ENCODE data around the gene SCYGR1. TPM values are rescaled to one million over a fixed set of nuclear protein-coding genes. Genes with fewer than 3 reads are reported as not detected.
"Not testable (repeated sequence)": the region's sequence is repeated elsewhere in the genome, so short reads cannot be mapped to it uniquely, and the experiment has no call there.

SCYGR1 gene
- not detected for polyA plus RNA-seq (ENCODE audit: insufficient read length)
- long read RNA-seq, donor 1, result 0 reads
- long read RNA-seq, donor 2, result 0 reads
- long read RNA-seq, donor 3, result 0 reads
- long read RNA-seq, donor 4, result 0 reads
- long read RNA-seq, donor 5, result 0 reads
- long read RNA-seq, donor 6, result 0 reads
- long read RNA-seq, donor 7, result 0 reads
- long read RNA-seq, donor 8, result 0 reads

GRCh38 chr2:227387583-227387982 lies at the start of gene SCYGR1:
SCYGR1 (minus strand) TSS chr2:227387949; CDS start chr2:227387949, 0 bp downstream.
- not testable (repeated sequence) for DNase-seq

- no peak for DNase-seq
These were observed 48.9 kb upstream of the SCYGR1 start for GRCh38 chr2:227436436-227437174.

GRCh38 chr2:227433171-227433570 lies 45.4 kb upstream of the SCYGR1 start:
- no peak for DNase-seq

- no peak for DNase-seq
These were observed 42.9 kb upstream of the SCYGR1 start for GRCh38 chr2:227430639-227431038.

- DNase-seq, result no peak
These were observed 41.1 kb upstream of the SCYGR1 start for GRCh38 chr2:227428731-227429285.

GRCh38 chr2:227423656-227424499 lies 36.1 kb upstream of the SCYGR1 start:
- DNase-seq, result no peak

- DNase-seq, result no peak
These were observed 32.6 kb upstream of the SCYGR1 start for GRCh38 chr2:227420087-227421052.

- no peak for DNase-seq
These were observed 29.0 kb upstream of the SCYGR1 start for GRCh38 chr2:227416701-227417100.

GRCh38 chr2:227415538-227416424 lies 28.0 kb upstream of the SCYGR1 start:
- peak; percentile 8 for DNase-seq

GRCh38 chr2:227414846-227415245 lies 27.1 kb upstream of the SCYGR1 start:
- DNase-seq, result no peak

GRCh38 chr2:227413371-227413770 lies 25.6 kb upstream of the SCYGR1 start:
- no peak for DNase-seq

GRCh38 chr2:227412877-227413276 lies 25.1 kb upstream of the SCYGR1 start:
- DNase-seq, result no peak

GRCh38 chr2:227411990-227412350 lies 24.2 kb upstream of the SCYGR1 start:
- DNase-seq, result no peak

GRCh38 chr2:227411320-227411989 lies 23.7 kb upstream of the SCYGR1 start:
- no peak for DNase-seq

GRCh38 chr2:227410191-227410590 lies 22.4 kb upstream of the SCYGR1 start:
- DNase-seq, result no peak

- DNase-seq, result no peak
These were observed 19.9 kb upstream of the SCYGR1 start for GRCh38 chr2:227407591-227408151.

- peak; percentile 97 for DNase-seq
These were observed 18.7 kb upstream of the SCYGR1 start for GRCh38 chr2:227406177-227407031.

GRCh38 chr2:227404585-227405271 lies 17.0 kb upstream of the SCYGR1 start:
- DNase-seq, result no peak

Measured in left kidney (tissue), 8 donors.